Stimulated activated naive CD8-positive, alpha-beta T cell treated with anti-CD3 and anti-CD28 coated beads, Interleukin-15, amount 100 ng/mL, for 72 hours (primary cell): ENCODE measurements around the gene MYLK4.

Experiments
- ATAC-seq: fragments of 150-1000 bp; cut with Tn5 transposase; 2 replicates; pipeline ENCODE4 v1.10.0; 2021; ENCODE audit warnings: mild to moderate bottlenecking, moderate library complexity
- DNase-seq, 2 donors: peaks; one replicate each; pipeline ENCODE4 v3.0.0; 2021 to 2022
- H3K27ac Mint-ChIP-seq, 2 donors: one replicate each; pipeline ENCODE4 v1.8.0; 2022; ENCODE audit warnings: mild to moderate bottlenecking in 2 of 2, mixed read lengths in 2 of 2, moderate library complexity in 2 of 2
- H3K27me3 Mint-ChIP-seq: one replicate; pipeline ENCODE4 v1.8.0; 2022; ENCODE audit warnings: mixed read lengths
- H3K4me1 Mint-ChIP-seq: one replicate; pipeline ENCODE4 v1.8.0; 2022; ENCODE audit warnings: mild to moderate bottlenecking, mixed read lengths
- H3K4me3 Mint-ChIP-seq, 2 donors: one replicate each; pipeline ENCODE4 v1.8.0; 2022; ENCODE audit warnings: mild to moderate bottlenecking in 2 of 2, mixed read lengths in 2 of 2, moderate library complexity in 1 of 2
- H3K9me3 Mint-ChIP-seq, 2 donors: one replicate each; pipeline ENCODE4 v1.8.0; 2022; ENCODE audit warnings: mixed read lengths in 2 of 2

The MYLK4 gene

DNA sequence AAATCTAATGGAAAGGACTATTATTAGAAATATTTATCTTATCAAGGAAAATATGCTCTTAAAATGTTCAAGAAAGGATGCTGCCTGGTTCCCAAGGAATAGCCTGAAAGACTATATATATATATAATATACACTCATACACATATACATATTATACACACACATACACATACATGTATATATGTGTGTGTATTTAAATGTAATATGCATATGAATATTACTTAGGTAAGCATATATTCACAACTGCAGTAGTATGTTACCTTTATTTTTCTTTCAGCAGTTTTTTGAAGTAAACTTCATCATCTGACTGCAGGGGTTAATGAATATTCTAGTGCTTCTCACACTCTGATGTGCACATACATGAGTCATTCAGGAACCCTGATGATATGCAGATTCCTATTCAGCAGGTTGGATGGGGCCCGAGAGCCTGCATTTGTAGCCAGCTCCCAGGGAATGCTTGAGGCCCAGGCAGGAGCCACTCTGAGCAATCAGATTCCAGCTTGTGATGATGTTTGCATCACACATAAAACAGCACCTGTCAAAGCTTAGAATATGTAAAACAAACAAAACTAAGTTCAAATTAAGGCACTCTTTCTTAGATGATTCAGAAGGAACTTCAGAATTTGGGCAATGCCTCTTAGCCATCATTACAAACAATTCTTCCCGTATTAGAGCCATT is 16.1 kb downstream of the MYLK4 start:
- Mint-ChIP-seq H3K27me3 (no peaks in the 10 kb centered on the region), H3K27ac (no peak overlapping the region), H3K9me3 (no peaks in the 10 kb centered on the region), H3K4me3 (no peak overlapping the region), H3K4me1 (peaks cover 24% of the 10 kb centered on the region)
- DNase-seq (no peak), ATAC-seq (no peak)

DNA sequence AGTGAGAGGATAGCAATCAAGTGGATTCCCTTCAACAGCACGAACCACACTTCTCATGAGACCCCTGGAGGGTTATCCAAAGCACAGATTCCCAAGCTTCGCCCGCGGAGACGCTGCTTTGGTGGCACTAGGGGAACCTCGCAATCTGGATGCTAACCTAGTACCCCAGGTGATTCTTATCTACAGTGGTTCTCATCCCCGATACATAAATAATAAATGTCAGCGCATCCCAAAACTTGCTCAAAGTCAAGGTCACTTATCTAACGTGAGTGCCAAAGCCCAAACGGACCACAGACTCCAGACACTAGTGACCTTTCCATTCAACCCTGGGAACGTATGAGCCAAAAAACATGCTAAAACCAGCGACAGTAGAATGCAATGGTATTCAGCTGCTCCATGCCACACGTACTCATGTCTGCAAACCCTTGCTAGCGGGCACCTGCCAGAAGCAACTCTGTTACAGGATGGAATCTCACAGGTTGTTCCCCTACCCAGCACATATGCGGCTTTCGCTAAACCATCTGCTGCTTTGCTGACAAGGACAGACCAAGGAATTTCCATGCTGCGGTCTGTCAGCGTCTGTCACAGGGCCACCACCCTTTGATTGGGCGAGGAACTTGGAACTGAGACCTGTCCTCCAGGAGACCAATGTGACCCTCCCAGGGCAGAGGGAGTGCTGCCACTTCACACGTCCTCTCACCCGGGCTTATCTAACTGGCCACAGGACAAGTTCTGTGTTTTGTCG is 16.8 kb downstream of the MYLK4 start:
- no peak overlapping the region for H3K4me3 Mint-ChIP-seq
- ATAC-seq, result no peak
- H3K27me3 Mint-ChIP-seq, result peaks cover 3% of the 10 kb centered on the region
- H3K4me1 Mint-ChIP-seq, result peaks cover 18% of the 10 kb centered on the region
- H3K27ac Mint-ChIP-seq, result no peak overlapping the region
- no peaks in the 10 kb centered on the region for H3K9me3 Mint-ChIP-seq
- no peak for DNase-seq

- Mint-ChIP-seq H3K4me1 (peaks cover 15% of the 10 kb centered on the region), H3K9me3 (no peaks in the 10 kb centered on the region), H3K27me3 (peaks cover 9% of the 10 kb centered on the region), H3K27ac (no peak overlapping the region), H3K4me3 (no peak overlapping the region)
- ATAC-seq, result peak; percentile 97
- DNase-seq, result peak; percentile 12 to 60
Measured at GRCh38 chr6:2733324-2733723, 17.4 kb downstream of the MYLK4 start.

GRCh38 chr6:2732503-2733089 is 18.1 kb downstream of the MYLK4 start:
- no peak overlapping the region for H3K4me3 Mint-ChIP-seq
- no peak overlapping the region for H3K27ac Mint-ChIP-seq
- peaks cover 11% of the 10 kb centered on the region for H3K27me3 Mint-ChIP-seq
- ATAC-seq, result no peak
- H3K4me1 Mint-ChIP-seq, result peaks cover 10% of the 10 kb centered on the region
- no peaks in the 10 kb centered on the region for H3K9me3 Mint-ChIP-seq
- DNase-seq, result no peak

DNA sequence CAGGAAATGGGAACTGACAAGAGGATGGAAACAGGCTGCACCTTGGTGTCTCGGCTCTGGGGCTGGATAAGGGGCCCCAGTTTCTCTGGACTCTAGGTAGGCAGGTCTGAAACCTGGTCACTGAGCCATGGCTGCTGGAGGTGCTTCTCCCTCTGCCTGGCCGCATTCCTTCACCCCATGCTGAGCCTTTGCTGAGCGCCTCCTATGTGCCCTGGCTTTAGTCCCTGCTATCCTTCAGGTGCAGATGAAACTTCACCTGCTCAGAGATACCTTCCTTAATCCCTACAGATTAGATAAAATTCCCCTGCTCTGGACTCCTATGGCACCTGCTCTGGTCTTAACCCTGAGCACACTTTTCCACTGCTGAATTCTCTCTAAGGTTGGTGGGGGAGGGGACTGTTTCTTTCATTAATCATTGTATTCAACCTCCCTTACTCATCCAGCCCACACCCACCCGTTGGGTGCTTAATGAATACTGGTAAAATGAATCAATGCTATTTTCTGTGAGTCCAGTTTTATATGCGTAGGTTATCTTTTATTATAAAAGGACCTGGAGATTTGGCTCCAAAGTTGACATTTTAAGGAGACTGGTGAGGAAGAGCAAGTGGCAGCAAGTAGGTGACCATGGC is 19.3 kb downstream of the MYLK4 start:
- H3K4me3 Mint-ChIP-seq, result no peak overlapping the region
- ATAC-seq (no peak), DNase-seq (no peak)
- H3K27me3 Mint-ChIP-seq, result peaks cover 11% of the 10 kb centered on the region
- H3K27ac Mint-ChIP-seq, result peak overlapping the region in 1 of 2 donors; percentile 64
- H3K4me1 Mint-ChIP-seq, result peaks cover 6% of the 10 kb centered on the region
- no peaks in the 10 kb centered on the region for H3K9me3 Mint-ChIP-seq

DNA sequence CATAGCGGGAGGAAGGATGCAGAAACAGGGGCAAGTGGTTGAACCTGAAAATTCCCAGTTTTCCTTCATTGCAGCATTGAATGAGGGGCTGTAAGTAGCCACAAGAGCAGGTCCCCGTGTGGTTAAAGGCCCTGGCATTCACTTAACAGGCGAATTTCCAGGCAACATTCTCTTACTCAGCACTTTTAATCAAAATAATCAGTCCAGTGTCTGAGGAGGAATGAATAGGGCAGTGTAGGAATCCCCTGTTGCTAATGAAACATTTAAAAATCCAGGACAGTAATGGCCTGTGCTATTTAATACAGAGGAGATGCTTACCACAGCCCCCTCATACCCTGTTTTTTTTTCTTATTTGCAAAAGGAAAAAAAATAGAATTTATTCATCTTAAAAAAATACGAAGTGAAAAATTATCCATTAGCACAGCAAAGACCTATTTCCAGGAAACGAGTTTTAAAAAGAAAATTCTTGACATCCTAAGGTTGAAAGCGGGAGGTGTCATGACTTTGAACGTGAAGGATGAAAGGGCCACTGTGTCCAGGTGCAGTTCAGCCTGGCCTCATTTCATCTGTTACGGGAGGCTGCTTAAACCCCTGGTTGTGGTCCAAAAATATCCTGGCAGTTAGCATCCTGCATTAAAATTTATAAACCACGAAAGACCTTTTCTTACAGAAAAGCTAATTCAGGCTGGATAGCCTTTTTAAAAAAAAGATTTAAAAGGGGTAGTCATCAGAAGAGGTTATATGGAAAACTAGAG is 20.2 kb downstream of the MYLK4 start:
- Mint-ChIP-seq H3K27ac (no peak overlapping the region), H3K9me3 (no peaks in the 10 kb centered on the region), H3K4me3 (no peak overlapping the region), H3K27me3 (peaks cover 11% of the 10 kb centered on the region), H3K4me1 (peaks cover 6% of the 10 kb centered on the region)
- no peak for ATAC-seq
- DNase-seq, result no peak

- Mint-ChIP-seq H3K27ac (no peak overlapping the region), H3K27me3 (peaks cover 11% of the 10 kb centered on the region), H3K4me3 (no peak overlapping the region), H3K9me3 (no peaks in the 10 kb centered on the region), H3K4me1 (peaks cover 6% of the 10 kb centered on the region)
- ATAC-seq (no peak), DNase-seq (no peak)
Measured at GRCh38 chr6:2729921-2730320, 20.8 kb downstream of the MYLK4 start.

DNA sequence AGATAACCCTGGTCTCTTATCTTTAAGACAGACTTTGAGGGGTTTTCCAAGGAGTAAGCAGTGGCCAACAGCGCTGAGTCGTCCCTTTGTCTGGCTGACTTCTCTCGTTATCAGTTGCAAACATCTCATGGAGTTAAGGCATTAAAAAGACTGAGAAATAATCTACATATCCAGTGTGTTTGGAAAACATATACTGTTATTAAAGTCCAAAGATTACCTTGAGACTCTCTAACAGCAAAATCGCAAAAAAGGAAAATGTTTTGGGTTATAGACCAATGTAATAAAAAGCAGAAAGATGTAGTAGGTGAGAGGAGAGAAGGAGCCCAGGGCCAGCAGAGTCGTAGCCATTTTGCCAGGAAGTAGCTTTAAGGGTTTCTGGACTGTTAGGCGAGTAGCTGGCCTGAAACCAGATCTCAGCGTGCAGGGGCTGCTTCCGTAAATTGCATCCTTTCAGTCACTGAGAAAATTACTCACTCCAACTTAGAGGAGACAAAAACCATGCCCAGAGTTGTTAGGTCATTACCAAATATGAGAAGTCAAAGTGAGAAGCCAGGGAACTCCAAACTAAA is 24.6 kb downstream of the MYLK4 start:
- no peak for DNase-seq
- H3K4me3 Mint-ChIP-seq, result no peak overlapping the region
- no peak overlapping the region for H3K27ac Mint-ChIP-seq
- peaks cover 0 to 13% of the 10 kb centered on the region in 2 donors for H3K9me3 Mint-ChIP-seq
- no peaks in the 10 kb centered on the region for H3K4me1 Mint-ChIP-seq
- H3K27me3 Mint-ChIP-seq, result peaks cover 11% of the 10 kb centered on the region
- no peak for ATAC-seq

GRCh38 chr6:2725364-2725988 is 25.2 kb downstream of the MYLK4 start:
- ATAC-seq, result no peak
- H3K27ac Mint-ChIP-seq, result no peak overlapping the region
- H3K9me3 Mint-ChIP-seq, result peaks cover 0 to 13% of the 10 kb centered on the region in 2 donors
- DNase-seq, result no peak
- H3K4me3 Mint-ChIP-seq, result no peak overlapping the region
- no peaks in the 10 kb centered on the region for H3K4me1 Mint-ChIP-seq
- peaks cover 11% of the 10 kb centered on the region for H3K27me3 Mint-ChIP-seq

DNA sequence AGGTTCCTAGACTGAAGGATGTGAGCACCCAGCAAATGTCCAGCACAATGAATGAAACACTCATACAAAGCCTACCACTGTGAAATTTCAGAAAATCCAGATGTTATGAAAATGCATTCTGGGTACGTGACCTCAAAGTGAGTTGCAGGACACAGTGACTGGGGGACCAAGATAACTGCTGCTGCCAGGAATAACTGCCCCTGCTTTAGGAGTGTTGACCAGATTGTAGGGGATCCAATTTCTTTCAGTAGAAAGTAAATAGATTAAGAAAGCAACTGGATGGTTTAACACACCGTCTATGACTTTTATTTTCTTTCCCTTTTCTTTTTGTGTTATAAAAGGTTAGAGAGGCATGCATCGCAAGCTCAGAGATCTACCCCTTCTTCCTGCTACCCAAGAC is 29.5 kb downstream of the MYLK4 start:
- Mint-ChIP-seq H3K27me3 (no peaks in the 10 kb centered on the region), H3K4me3 (no peak overlapping the region), H3K9me3 (peaks cover 0 to 13% of the 10 kb centered on the region in 2 donors), H3K27ac (no peak overlapping the region), H3K4me1 (no peaks in the 10 kb centered on the region)
- DNase-seq, result no peak
- ATAC-seq, result no peak

DNA sequence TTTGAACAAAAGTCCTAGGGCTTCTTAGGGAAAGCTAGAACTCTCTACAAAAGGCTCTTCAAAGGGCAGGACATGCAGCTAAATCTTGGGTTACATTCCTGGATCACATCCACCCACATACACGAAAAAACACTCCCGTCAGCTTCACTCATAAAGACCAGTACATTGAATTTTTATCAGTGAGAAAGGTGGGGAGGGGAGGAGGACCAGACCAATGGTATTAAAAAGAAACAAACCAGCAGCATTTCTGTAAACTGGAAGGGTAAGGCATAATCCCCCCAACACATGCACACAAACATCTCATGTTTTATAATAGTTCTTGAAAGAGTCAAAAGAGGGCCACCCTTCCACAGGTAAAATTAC is 31.6 kb downstream of the MYLK4 start:
- Mint-ChIP-seq H3K4me1 (no peaks in the 10 kb centered on the region), H3K4me3 (no peak overlapping the region), H3K27ac (no peak overlapping the region), H3K9me3 (peaks cover 0 to 13% of the 10 kb centered on the region in 2 donors), H3K27me3 (no peaks in the 10 kb centered on the region)
- ATAC-seq, result no peak
- no peak for DNase-seq

DNA sequence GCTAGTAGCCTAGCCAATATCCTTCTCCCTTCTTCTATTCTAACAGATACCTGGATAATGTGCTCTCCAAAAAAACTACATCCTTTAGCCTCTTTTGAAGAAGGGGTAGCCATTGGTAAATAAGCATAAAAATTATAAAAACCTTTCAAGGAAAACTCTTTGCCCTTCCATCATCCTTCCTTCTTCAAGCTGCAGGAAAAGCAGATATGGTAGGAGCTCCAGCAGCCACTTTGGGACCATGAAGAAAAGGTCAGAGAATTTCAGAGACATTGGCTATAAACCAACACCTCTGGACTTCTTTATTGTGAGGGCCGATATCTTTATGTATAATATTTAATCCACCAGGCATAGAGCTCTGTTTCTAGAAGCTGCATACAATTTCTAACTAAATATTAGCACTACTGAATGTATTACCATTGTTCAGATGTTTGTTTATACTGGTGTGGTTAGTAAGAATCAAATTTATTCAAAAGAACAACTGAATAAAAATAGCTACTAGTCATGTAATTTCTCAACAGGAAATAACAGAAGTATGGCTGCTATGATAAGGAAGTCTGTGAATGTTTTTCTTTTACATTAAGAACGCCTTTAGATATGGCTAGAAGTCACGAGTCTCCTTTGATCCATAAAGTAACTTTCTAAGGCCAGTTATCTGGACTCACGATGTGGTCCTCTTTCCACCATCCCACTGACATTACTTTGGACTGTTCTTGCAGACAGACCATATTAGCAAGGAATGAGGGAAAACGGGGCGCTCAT is 32.2 kb downstream of the MYLK4 start:
- no peak for ATAC-seq
- Mint-ChIP-seq H3K27ac (no peak overlapping the region), H3K4me1 (no peaks in the 10 kb centered on the region), H3K27me3 (no peaks in the 10 kb centered on the region), H3K9me3 (peaks cover 0 to 13% of the 10 kb centered on the region in 2 donors), H3K4me3 (no peak overlapping the region)
- no peak for DNase-seq

GRCh38 chr6:2716936-2717700 is 33.6 kb downstream of the MYLK4 start:
- no peak overlapping the region for H3K4me3 Mint-ChIP-seq
- peaks cover 0 to 7% of the 10 kb centered on the region in 2 donors for H3K9me3 Mint-ChIP-seq
- no peaks in the 10 kb centered on the region for H3K27me3 Mint-ChIP-seq
- ATAC-seq (no peak), DNase-seq (no peak)
- no peaks in the 10 kb centered on the region for H3K4me1 Mint-ChIP-seq
- no peak overlapping the region for H3K27ac Mint-ChIP-seq

DNA sequence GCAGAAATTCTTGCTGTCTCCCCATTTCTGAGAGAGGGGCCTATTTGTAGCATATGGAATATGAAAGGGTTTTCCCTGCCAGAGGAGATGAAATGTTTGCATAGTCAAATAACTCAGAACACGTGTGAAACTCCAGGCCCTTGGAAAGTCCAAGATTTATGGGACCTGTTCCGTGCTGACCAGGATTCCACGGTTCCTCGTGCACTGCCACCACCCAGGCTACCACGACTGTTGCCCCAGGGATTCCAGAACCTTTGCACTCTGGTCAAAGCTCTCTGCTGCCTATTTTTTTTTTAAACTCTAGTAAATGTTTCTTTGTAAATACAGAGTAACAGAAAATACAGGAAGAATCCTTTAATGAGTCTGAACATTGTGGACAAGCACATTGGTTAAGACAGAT is 35.0 kb downstream of the MYLK4 start:
- DNase-seq (no peak), ATAC-seq (no peak)
- Mint-ChIP-seq H3K27me3 (no peaks in the 10 kb centered on the region), H3K27ac (no peak overlapping the region), H3K4me1 (no peaks in the 10 kb centered on the region), H3K9me3 (no peaks in the 10 kb centered on the region), H3K4me3 (no peak overlapping the region)
